HepG2 (cell line): Measurements from ENCODE around the gene AP4M1. TPM values are rescaled to one million over a fixed set of nuclear protein-coding genes. Genes with fewer than 3 reads are reported as not detected.

ENCODE experiments used
- ATF3 ChIP-seq: sonication (generic); formaldehyde crosslinking; IDR thresholded peaks from 2 replicates; pipeline ENCODE4 v1.4.0; 2020; ENCODE audit warnings: missing genetic modification reagents
- CEBPG ChIP-seq: IDR thresholded peaks from 2 replicates; pipeline ENCODE4 v1.6.1; 2016
- ETV6 ChIP-seq: sonication (generic); formaldehyde crosslinking; conservative IDR thresholded peaks from 2 replicates; pipeline ENCODE4 v1.4.0; 2020; ENCODE audit warnings: missing genetic modification reagents
- EZH2 ChIP-seq: conservative IDR thresholded peaks from 2 replicates; pipeline ENCODE4 v1.6.1; 2012; ENCODE audit warnings: mild to moderate bottlenecking, low read depth, low read length, moderate library complexity
- FOXK1 ChIP-seq: sonication (generic); formaldehyde crosslinking; IDR thresholded peaks from 2 replicates; pipeline ENCODE4 v1.4.0; 2020; ENCODE audit warnings: low read depth, missing genetic modification reagents, borderline replicate concordance
- REL ChIP-seq: sonication (generic); formaldehyde crosslinking; conservative IDR thresholded peaks from 2 replicates; pipeline ENCODE4 v1.8.0; 2022; ENCODE audit warnings: mild to moderate bottlenecking, missing genetic modification reagents, moderate library complexity
- ZBTB42 ChIP-seq: sonication (generic); formaldehyde crosslinking; IDR thresholded peaks from 2 replicates; pipeline ENCODE4 v1.5.0; 2020; ENCODE audit warnings: mild to moderate bottlenecking, missing genetic modification reagents
- ZNF281 ChIP-seq: sonication (generic); formaldehyde crosslinking; IDR thresholded peaks from 2 replicates; pipeline ENCODE4 v1.4.0; 2020; ENCODE audit warnings: missing genetic modification reagents, borderline replicate concordance
- ZNF343 ChIP-seq: sonication (generic); formaldehyde crosslinking; IDR thresholded peaks from 2 replicates; pipeline ENCODE4 v1.4.0; 2020; ENCODE audit warnings: mild to moderate bottlenecking, missing genetic modification reagents
- ZNF501 ChIP-seq: sonication (generic); formaldehyde crosslinking; IDR thresholded peaks from 2 replicates; pipeline ENCODE4 v1.5.1; 2020; ENCODE audit warnings: mild to moderate bottlenecking, moderate library complexity, missing genetic modification reagents
- ZNF619 ChIP-seq: sonication (generic); formaldehyde crosslinking; IDR thresholded peaks from 2 replicates; pipeline ENCODE4 v1.4.0; 2020; ENCODE audit warnings: mild to moderate bottlenecking, missing genetic modification reagents
- ZNF792 ChIP-seq: IDR thresholded peaks from 2 replicates; pipeline ENCODE4 v1.6.1; 2016
- polyA plus RNA-seq, 8 experiments: library from polyadenylated mRNA; depleted of rRNA in 3 of 8; stranded (reverse) in 7 of 8; unstranded in 1 of 8; fragments of >200 nt; fragmentation: Illumina TruSeq in 4 of 8; extraction: Trizol in 4 of 8; gene quantifications; 2 replicates each; pipeline versions ENCODE4 v1.2.1 to v1.2.3, GENCODE V29; 2011 to 2016; ENCODE audit warnings: low read depth in 4 of 8, missing spikeins in 1 of 8, mixed read lengths in 1 of 8; ENCODE audit not compliant: insufficient read depth in 1 of 8
- total RNA-seq, 5 experiments: library from RNA; depleted of rRNA; stranded (reverse); fragments of >200 nt; fragmentation: Illumina TruSeq; extraction: Trizol; gene quantifications; 2 replicates each; pipeline ENCODE4 v1.2.3, GENCODE V29; 2016; ENCODE audit warnings: low read depth in 1 of 5
- TF ChIP-seq, protein P1 (sequence below): sonication (generic); formaldehyde crosslinking; IDR thresholded peaks from 2 replicates; pipeline ENCODE4 v1.4.0; 2020; ENCODE audit warnings: mild to moderate bottlenecking, missing genetic modification reagents
- TF ChIP-seq, protein P2 (sequence below): sonication (generic); formaldehyde crosslinking; IDR thresholded peaks from 2 replicates; pipeline ENCODE4 v1.4.0; 2020; ENCODE audit warnings: mild to moderate bottlenecking, missing genetic modification reagents
- TF ChIP-seq, protein P3 (sequence below), 2 experiments: IDR thresholded peaks; 2 replicates each; pipeline ENCODE4 v1.6.1; 2011 to 2012; ENCODE audit warnings: low read length in 2 of 2, borderline replicate concordance in 1 of 2, low read depth in 1 of 2, mild to moderate bottlenecking in 1 of 2, moderate library complexity in 1 of 2
- TF ChIP-seq, protein P4 (sequence below): sonication (generic); formaldehyde crosslinking; IDR thresholded peaks from 2 replicates; pipeline ENCODE4 v1.4.0; 2020; ENCODE audit warnings: low read depth, mild to moderate bottlenecking, missing genetic modification reagents

AP4M1 gene
- total and polyA plus RNA-seq, 2 of the 13 experiments (the other 11 are each of a cell fraction or from before 2014, with no cell fraction given): 6.3 to 9.7 TPM

GRCh38 chr7:100130608-100131453, 29.4 kb downstream of the AP4M1 start (continued):
- TF ChIP-seq, protein P1, sequence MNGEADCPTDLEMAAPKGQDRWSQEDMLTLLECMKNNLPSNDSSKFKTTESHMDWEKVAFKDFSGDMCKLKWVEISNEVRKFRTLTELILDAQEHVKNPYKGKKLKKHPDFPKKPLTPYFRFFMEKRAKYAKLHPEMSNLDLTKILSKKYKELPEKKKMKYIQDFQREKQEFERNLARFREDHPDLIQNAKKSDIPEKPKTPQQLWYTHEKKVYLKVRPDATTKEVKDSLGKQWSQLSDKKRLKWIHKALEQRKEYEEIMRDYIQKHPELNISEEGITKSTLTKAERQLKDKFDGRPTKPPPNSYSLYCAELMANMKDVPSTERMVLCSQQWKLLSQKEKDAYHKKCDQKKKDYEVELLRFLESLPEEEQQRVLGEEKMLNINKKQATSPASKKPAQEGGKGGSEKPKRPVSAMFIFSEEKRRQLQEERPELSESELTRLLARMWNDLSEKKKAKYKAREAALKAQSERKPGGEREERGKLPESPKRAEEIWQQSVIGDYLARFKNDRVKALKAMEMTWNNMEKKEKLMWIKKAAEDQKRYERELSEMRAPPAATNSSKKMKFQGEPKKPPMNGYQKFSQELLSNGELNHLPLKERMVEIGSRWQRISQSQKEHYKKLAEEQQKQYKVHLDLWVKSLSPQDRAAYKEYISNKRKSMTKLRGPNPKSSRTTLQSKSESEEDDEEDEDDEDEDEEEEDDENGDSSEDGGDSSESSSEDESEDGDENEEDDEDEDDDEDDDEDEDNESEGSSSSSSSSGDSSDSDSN (CRISPR knock-in tag): peak; percentile 48; the same call in 1 of the 2 replicates
- TF ChIP-seq FOXK1 (CRISPR knock-in tag) (no peak), ETV6 (no peak), REL (CRISPR knock-in tag) (no peak), EZH2 (no peak), ATF3 (CRISPR knock-in tag) (peak; percentile 78), ZBTB42 (CRISPR knock-in tag) (no peak), ZNF281 (CRISPR knock-in tag) (no peak), ZNF619 (CRISPR knock-in tag) (no peak), ZNF343 (no peak), ZNF792 (CRISPR knock-in tag) (no peak), ZNF501 (CRISPR knock-in tag) (peak; percentile 67), CEBPG (CRISPR knock-in tag) (peak; percentile 90)
- TF ChIP-seq, protein P2, sequence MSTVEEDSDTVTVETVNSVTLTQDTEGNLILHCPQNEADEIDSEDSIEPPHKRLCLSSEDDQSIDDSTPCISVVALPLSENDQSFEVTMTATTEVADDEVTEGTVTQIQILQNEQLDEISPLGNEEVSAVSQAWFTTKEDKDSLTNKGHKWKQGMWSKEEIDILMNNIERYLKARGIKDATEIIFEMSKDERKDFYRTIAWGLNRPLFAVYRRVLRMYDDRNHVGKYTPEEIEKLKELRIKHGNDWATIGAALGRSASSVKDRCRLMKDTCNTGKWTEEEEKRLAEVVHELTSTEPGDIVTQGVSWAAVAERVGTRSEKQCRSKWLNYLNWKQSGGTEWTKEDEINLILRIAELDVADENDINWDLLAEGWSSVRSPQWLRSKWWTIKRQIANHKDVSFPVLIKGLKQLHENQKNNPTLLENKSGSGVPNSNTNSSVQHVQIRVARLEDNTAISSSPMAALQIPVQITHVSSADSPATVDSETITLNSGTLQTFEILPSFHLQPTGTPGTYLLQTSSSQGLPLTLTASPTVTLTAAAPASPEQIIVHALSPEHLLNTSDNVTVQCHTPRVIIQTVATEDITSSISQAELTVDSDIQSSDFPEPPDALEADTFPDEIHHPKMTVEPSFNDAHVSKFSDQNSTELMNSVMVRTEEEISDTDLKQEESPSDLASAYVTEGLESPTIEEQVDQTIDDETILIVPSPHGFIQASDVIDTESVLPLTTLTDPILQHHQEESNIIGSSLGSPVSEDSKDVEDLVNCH (CRISPR knock-in tag): no peak
- TF ChIP-seq, protein P3, sequence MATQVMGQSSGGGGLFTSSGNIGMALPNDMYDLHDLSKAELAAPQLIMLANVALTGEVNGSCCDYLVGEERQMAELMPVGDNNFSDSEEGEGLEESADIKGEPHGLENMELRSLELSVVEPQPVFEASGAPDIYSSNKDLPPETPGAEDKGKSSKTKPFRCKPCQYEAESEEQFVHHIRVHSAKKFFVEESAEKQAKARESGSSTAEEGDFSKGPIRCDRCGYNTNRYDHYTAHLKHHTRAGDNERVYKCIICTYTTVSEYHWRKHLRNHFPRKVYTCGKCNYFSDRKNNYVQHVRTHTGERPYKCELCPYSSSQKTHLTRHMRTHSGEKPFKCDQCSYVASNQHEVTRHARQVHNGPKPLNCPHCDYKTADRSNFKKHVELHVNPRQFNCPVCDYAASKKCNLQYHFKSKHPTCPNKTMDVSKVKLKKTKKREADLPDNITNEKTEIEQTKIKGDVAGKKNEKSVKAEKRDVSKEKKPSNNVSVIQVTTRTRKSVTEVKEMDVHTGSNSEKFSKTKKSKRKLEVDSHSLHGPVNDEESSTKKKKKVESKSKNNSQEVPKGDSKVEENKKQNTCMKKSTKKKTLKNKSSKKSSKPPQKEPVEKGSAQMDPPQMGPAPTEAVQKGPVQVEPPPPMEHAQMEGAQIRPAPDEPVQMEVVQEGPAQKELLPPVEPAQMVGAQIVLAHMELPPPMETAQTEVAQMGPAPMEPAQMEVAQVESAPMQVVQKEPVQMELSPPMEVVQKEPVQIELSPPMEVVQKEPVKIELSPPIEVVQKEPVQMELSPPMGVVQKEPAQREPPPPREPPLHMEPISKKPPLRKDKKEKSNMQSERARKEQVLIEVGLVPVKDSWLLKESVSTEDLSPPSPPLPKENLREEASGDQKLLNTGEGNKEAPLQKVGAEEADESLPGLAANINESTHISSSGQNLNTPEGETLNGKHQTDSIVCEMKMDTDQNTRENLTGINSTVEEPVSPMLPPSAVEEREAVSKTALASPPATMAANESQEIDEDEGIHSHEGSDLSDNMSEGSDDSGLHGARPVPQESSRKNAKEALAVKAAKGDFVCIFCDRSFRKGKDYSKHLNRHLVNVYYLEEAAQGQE (IDR thresholded peaks at IDR 0.05; ENCODE audit: borderline replicate concordance in 1 of 2, low read depth in 1 of 2, low read length in 2 of 2): no peak
- TF ChIP-seq, protein P4, sequence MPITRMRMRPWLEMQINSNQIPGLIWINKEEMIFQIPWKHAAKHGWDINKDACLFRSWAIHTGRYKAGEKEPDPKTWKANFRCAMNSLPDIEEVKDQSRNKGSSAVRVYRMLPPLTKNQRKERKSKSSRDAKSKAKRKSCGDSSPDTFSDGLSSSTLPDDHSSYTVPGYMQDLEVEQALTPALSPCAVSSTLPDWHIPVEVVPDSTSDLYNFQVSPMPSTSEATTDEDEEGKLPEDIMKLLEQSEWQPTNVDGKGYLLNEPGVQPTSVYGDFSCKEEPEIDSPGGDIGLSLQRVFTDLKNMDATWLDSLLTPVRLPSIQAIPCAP (CRISPR knock-in tag): no peak
